ENCODE data around the gene IDUA. TPM values are rescaled to one million over a fixed set of nuclear protein-coding genes. Genes with fewer than 3 reads are reported as not detected.

Gene IDUA
- total and polyA plus RNA-seq, 4 donors = 3.0 to 4.5 (median 3.8) TPM

DNA sequence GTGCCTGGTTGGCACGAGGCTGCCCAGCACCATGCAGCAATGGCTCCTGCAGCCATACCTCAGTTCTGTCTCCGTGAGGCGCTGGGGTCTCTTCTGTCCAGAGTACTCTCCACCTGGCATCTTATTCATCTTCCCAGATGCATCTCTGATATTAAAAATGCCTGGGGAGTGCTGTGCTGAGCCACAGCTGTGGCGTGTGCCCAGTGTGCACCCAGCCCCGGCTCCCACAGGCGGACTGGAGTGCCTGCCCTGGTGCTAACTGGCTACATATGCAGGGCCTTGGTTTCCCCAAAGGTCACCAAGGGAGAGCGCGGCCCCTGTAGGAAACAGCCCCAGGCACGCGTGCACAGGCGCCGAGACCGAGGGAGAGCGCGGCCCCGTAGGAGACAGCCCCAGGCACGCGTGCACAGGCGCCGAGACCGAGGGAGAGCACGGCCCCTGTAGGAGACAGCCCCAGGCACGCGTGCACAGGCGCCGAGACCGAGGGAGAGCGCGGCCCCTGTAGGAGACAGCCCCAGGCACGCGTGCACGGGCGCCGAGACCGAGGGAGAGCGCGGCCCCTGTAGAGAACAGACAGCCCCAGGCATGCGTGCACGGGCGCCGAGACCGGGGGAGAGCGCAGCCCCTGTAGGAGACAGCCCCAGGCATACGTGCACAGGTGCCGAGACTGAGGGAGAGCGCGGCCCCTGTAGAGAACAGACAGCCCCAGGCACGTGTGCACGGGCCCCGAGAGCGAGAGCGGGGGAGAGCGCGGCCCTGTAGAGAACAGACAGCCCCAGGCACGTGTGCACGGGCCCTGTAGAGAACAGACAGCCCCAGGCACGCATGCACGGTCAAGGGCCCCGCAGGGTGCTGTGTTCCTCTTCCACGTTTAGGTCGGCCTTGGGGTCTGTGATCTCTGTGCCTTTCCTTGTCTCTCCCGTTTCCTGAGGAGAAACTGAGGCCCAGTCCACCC lies 40.0 kb upstream of the IDUA start:
- Histone ChIP-seq H3K4me3 (ENCODE audit: low read depth in 1 of 3, low read length in 3 of 3) (no peak overlapping the region), H3K27ac (ENCODE audit: low read depth in 1 of 2, low read length in 2 of 2) (no peak overlapping the region), H3K27me3 (ENCODE audit: control insufficient read depth in 4 of 4, insufficient read depth in 4 of 4, low read length in 3 of 4) (no peaks in the 10 kb centered on the region), H3K4me1 (ENCODE audit: control insufficient read depth in 4 of 4, insufficient read depth in 4 of 4, low read length in 3 of 4) (peaks cover 0 to 1% (median 0%) of the 10 kb centered on the region in 4 donors), H3K36me3 (ENCODE audit: control insufficient read depth in 4 of 4, insufficient read depth in 3 of 4, low read depth in 1 of 4, low read length in 3 of 4) (no peaks in the 10 kb centered on the region), H3K9me3 (ENCODE audit: control insufficient read depth in 4 of 4, low read length in 3 of 4) (no peaks in the 10 kb centered on the region), H3K9ac (ENCODE audit: low read depth in 1 of 2, low read length in 2 of 2) (no peak overlapping the region)
- TF ChIP-seq, protein P1, sequence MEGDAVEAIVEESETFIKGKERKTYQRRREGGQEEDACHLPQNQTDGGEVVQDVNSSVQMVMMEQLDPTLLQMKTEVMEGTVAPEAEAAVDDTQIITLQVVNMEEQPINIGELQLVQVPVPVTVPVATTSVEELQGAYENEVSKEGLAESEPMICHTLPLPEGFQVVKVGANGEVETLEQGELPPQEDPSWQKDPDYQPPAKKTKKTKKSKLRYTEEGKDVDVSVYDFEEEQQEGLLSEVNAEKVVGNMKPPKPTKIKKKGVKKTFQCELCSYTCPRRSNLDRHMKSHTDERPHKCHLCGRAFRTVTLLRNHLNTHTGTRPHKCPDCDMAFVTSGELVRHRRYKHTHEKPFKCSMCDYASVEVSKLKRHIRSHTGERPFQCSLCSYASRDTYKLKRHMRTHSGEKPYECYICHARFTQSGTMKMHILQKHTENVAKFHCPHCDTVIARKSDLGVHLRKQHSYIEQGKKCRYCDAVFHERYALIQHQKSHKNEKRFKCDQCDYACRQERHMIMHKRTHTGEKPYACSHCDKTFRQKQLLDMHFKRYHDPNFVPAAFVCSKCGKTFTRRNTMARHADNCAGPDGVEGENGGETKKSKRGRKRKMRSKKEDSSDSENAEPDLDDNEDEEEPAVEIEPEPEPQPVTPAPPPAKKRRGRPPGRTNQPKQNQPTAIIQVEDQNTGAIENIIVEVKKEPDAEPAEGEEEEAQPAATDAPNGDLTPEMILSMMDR (IDR thresholded peaks at IDR 0.05; ENCODE audit: low read depth, low read length, missing input control) = no peak
- no peak for TF ChIP-seq RAD21 (IDR thresholded peaks at IDR 0.05)
- TF ChIP-seq GABPA (IDR thresholded peaks at IDR 0.05 in 1 of 2, conservative IDR thresholded peaks at IDR 0.05 in 1 of 2) = no peak
- TF ChIP-seq TAF1 (conservative IDR thresholded peaks at IDR 0.05) = no peak
- TF ChIP-seq SP1 (IDR thresholded peaks at IDR 0.05) = no peak
- no peak for TF ChIP-seq FOXA2 (IDR thresholded peaks at IDR 0.05)
- TF ChIP-seq JUND (IDR thresholded peaks at IDR 0.05) = no peak
- no peak for TF ChIP-seq YY1 (IDR thresholded peaks at IDR 0.05)
- no peak for TF ChIP-seq HNF4A (conservative IDR thresholded peaks at IDR 0.05)
- TF ChIP-seq, protein P2, sequence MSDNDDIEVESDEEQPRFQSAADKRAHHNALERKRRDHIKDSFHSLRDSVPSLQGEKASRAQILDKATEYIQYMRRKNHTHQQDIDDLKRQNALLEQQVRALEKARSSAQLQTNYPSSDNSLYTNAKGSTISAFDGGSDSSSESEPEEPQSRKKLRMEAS (IDR thresholded peaks at IDR 0.05) = no peak
- TF ChIP-seq HNF4G (IDR thresholded peaks at IDR 0.05) = no peak
- TF ChIP-seq, protein P3, sequence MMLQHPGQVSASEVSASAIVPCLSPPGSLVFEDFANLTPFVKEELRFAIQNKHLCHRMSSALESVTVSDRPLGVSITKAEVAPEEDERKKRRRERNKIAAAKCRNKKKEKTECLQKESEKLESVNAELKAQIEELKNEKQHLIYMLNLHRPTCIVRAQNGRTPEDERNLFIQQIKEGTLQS (IDR thresholded peaks at IDR 0.05) = no peak
- TF ChIP-seq RXRA (IDR thresholded peaks at IDR 0.05) = no peak
- TF ChIP-seq FOXA1 (IDR thresholded peaks at IDR 0.05) = no peak
- no peak for TF ChIP-seq EGR1 (IDR thresholded peaks at IDR 0.05; ENCODE audit: low read depth in 2 of 2)
- TF ChIP-seq NR2F2 (IDR thresholded peaks at IDR 0.05) = no peak
- TF ChIP-seq, protein P4, sequence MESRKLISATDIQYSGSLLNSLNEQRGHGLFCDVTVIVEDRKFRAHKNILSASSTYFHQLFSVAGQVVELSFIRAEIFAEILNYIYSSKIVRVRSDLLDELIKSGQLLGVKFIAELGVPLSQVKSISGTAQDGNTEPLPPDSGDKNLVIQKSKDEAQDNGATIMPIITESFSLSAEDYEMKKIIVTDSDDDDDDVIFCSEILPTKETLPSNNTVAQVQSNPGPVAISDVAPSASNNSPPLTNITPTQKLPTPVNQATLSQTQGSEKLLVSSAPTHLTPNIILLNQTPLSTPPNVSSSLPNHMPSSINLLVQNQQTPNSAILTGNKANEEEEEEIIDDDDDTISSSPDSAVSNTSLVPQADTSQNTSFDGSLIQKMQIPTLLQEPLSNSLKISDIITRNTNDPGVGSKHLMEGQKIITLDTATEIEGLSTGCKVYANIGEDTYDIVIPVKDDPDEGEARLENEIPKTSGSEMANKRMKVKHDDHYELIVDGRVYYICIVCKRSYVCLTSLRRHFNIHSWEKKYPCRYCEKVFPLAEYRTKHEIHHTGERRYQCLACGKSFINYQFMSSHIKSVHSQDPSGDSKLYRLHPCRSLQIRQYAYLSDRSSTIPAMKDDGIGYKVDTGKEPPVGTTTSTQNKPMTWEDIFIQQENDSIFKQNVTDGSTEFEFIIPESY (IDR thresholded peaks at IDR 0.05) = no peak
- TF ChIP-seq, protein P5, sequence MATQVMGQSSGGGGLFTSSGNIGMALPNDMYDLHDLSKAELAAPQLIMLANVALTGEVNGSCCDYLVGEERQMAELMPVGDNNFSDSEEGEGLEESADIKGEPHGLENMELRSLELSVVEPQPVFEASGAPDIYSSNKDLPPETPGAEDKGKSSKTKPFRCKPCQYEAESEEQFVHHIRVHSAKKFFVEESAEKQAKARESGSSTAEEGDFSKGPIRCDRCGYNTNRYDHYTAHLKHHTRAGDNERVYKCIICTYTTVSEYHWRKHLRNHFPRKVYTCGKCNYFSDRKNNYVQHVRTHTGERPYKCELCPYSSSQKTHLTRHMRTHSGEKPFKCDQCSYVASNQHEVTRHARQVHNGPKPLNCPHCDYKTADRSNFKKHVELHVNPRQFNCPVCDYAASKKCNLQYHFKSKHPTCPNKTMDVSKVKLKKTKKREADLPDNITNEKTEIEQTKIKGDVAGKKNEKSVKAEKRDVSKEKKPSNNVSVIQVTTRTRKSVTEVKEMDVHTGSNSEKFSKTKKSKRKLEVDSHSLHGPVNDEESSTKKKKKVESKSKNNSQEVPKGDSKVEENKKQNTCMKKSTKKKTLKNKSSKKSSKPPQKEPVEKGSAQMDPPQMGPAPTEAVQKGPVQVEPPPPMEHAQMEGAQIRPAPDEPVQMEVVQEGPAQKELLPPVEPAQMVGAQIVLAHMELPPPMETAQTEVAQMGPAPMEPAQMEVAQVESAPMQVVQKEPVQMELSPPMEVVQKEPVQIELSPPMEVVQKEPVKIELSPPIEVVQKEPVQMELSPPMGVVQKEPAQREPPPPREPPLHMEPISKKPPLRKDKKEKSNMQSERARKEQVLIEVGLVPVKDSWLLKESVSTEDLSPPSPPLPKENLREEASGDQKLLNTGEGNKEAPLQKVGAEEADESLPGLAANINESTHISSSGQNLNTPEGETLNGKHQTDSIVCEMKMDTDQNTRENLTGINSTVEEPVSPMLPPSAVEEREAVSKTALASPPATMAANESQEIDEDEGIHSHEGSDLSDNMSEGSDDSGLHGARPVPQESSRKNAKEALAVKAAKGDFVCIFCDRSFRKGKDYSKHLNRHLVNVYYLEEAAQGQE (IDR thresholded peaks at IDR 0.05) = no peak
- DNase-seq (ENCODE audit: low spot score) = no peak
- 77% methylated on average over 62 of the region's 62 CpGs for WGBS

All from liver (tissue), 9 donors.